Uterus (tissue), 2 donors: ENCODE data around the gene TUFT1.

Experiments used
- POLR2A ChIP-seq, 2 donors: fragments of 450-650 bp; IDR thresholded peaks; one replicate each; pipeline ENCODE4 v1.6.1; 2016; ENCODE audit warnings: antibody characterized with exemption in 2 of 2, mild to moderate bottlenecking in 1 of 2, moderate library complexity in 1 of 2
- TF ChIP-seq, protein P1 (sequence below), 4 experiments: fragments of 200-600 bp in 2 of 4; fragments of 450-650 bp in 2 of 4; sonication (generic) in 2 of 4; IDR thresholded peaks; one replicate each; pipeline ENCODE4 v1.5.1; 2016 to 2019; ENCODE audit warnings: antibody characterized with exemption in 4 of 4, mild to moderate bottlenecking in 2 of 4, moderate library complexity in 1 of 4

DNA sequence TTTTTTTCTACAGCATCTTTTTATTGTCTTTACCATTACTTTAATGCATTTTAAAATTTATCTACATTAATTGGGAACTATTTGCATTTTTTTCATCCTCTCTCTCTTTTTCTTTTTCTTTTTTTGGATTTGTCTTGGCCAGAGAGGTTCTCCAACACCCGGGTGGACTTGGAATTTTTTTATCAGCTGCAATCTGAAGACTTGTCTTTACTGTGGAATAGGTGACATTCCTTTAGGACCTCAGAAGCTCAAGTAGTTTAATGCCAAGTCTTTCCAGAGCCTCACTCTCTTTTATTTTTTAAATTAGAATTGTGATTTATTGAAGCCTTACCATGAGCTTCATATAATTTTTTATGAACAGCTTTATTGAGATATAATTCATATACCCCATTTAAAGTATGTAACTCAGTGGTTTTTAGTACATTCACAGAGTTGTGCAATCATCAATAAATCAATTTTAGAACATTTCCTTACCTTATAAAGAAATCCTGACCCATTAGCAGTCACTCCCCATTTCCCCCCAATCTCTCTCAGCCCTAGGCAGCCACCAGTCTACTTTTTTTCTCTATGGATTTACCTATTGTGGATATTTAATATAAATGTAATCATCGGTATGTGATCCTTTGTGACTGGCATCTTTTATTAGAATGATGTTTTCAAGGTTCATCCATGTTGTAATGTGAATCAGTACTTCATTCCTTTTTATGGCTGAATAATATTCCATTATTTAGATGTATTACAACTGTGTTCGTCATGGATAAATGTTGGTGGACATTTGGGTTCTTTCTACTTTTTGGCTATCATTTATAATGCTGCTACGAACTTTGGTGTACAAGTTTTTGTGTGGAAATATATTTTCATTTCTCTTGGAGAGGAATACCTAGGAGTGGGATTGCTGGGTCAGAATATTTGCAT is 6.2 kb downstream of the TUFT1 start:
- TF ChIP-seq, protein P1, sequence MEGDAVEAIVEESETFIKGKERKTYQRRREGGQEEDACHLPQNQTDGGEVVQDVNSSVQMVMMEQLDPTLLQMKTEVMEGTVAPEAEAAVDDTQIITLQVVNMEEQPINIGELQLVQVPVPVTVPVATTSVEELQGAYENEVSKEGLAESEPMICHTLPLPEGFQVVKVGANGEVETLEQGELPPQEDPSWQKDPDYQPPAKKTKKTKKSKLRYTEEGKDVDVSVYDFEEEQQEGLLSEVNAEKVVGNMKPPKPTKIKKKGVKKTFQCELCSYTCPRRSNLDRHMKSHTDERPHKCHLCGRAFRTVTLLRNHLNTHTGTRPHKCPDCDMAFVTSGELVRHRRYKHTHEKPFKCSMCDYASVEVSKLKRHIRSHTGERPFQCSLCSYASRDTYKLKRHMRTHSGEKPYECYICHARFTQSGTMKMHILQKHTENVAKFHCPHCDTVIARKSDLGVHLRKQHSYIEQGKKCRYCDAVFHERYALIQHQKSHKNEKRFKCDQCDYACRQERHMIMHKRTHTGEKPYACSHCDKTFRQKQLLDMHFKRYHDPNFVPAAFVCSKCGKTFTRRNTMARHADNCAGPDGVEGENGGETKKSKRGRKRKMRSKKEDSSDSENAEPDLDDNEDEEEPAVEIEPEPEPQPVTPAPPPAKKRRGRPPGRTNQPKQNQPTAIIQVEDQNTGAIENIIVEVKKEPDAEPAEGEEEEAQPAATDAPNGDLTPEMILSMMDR (IDR thresholded peaks at IDR 0.05), result no peak
- no peak for TF ChIP-seq POLR2A (IDR thresholded peaks at IDR 0.05)
